GM18951 (cell line): ENCODE data around the gene BRSK2.

Experiments used
- POLR2A ChIP-seq: IDR thresholded peaks from 4 replicates; pipeline ENCODE4 v1.6.1; 2011; ENCODE audit warnings: mild to moderate bottlenecking; ENCODE audit not compliant: insufficient read length, insufficient read depth; ENCODE audit errors: extremely low read depth
- in situ Hi-C: fragments of 300-500 bp; cut with MboI; formaldehyde crosslinking; loops from one replicate; pipeline ENCODE4 v1.12.0; 2022; ENCODE audit warnings: low sequenced_read_pairs, mixed read lengths, inconsistent platforms; ENCODE audit not compliant: unreplicated experiment

Gene BRSK2

GRCh38 chr11:1487851-1488574 lies 98.3 kb downstream of the BRSK2 start:
- in situ Hi-C loops: no loop called here
- TF ChIP-seq POLR2A: no peak

DNA sequence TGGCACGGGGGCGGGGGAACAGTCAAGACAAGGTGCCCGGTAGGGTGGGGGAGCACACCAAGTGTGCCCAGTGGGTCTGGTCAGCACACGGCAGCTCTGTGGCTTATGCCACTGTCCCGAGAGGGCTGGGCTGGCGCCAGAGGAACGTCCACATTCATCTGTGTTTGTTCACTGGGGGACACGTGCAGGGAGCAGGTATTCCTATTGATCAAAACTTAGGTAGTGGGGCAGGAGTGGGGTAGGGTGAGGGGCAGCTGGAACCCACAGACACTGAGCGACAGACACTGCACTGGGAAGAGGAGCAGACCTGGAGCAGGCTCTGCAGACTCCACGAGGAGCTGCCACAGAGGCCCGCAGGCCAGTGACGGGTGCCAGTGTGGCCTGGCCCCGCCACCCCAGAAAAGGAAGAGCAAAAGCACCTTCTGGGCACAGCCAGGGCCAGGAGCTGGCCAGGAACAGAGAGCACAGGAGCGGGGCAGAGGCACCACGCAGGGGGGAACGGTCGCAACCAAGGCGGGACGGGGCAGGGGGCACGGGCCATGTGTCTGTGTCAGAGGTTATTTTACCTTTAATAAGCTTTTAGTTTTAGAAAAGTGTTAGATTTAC lies 98.9 kb downstream of the BRSK2 start:
- in situ Hi-C loops: no loop called here
- no peak for TF ChIP-seq POLR2A

GRCh38 chr11:1490651-1491050 lies 100.9 kb downstream of the BRSK2 start:
- in situ Hi-C loops: no loop called here
- TF ChIP-seq POLR2A: no peak

DNA sequence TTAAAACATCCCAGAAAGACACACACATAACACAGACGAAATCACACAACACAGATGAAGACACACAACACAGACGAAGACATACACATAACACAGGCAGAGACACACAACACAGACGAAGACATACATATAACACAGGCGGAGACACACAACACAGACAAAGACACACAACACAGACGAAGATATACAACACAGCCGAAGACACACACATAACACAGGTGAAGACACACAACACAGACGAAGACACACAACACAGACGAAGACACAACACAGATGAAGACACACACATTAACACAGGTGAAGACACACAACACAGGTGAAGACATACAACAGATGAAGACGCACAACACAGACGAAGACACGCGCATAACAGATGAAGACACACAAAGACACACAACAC lies 101.6 kb downstream of the BRSK2 start:
- in situ Hi-C loops: no loop called here
- TF ChIP-seq POLR2A: no peak

DNA sequence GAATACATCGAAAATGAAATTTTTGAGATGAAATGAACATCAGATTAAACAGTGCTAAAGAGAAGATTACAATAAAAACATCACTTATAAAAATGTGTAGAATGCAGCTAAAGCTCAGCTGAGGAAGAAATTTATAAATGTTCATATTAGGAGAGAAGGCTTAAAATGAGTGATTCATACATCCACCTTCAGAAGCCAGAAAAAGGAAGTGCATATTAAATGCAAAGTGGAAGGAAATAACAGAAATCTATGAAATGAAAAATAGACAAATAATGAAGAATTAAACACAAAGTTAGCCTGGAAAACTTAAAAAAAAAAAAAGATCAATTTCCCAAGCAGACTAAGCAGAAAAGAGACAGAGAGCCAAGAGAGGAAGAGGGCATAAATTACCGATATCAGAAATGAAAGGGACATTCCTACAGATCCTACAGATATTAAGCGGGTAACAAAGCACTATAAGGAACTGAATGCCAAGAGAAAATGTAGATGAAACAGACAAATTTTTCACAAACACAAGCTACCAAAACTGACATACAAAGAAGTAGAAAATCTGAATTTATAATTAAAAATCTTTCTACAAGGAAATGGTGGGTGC lies 104.0 kb downstream of the BRSK2 start:
- in situ Hi-C loops: no loop called here
- no peak for TF ChIP-seq POLR2A

DNA sequence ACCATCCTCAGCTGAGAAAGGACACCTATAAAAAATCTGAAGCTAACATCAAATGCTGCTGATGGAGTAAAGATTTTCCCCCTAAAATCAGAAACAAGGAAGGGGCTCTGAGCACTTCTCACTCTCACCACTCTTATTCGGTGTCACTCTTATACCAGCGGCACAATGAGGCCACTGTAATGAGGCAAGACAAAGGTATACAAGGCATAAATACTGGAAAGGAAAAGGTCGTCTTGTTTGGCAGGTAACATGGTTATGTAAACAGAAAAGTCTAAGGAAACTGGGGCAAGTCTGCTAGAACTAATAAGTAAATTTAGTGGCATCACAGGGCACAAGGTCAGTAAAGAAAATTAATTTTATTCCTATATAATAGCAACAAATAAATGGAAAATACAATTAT lies 104.9 kb downstream of the BRSK2 start:
- in situ Hi-C loops: no loop called here
- no peak for TF ChIP-seq POLR2A

GRCh38 chr11:1496091-1496760 lies 106.5 kb downstream of the BRSK2 start:
- in situ Hi-C loops: no loop called here
- TF ChIP-seq POLR2A: no peak

- in situ Hi-C loops: no loop called here
- TF ChIP-seq POLR2A: no peak
Observed at GRCh38 chr11:1496761-1497095, 107.0 kb downstream of the BRSK2 start.

GRCh38 chr11:1497600-1497999 lies 107.9 kb downstream of the BRSK2 start:
- no peak for TF ChIP-seq POLR2A
- in situ Hi-C loops: no loop called here

DNA sequence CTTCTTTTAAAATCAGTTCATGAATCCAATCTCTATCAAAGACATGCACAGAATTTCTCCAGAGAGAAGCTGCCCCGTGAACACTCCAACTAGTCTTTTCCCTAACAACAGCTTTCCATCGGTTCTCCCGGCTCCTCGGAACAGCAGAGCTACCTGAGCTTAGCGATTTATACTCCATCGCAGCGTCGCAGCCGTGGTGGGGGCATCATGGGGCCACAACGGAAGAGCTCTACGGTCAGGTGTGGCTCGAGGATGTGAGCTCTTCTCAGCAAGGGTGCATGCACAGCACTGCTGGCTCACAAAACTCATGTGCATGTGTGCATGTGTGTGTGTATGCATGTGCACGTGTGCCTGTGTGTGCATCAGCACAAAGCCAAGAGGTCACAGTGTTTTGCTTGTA lies 108.5 kb downstream of the BRSK2 start:
- TF ChIP-seq POLR2A: no peak
- in situ Hi-C loops: no loop called here

GRCh38 chr11:1499261-1499890 lies 109.6 kb downstream of the BRSK2 start:
- in situ Hi-C loops: no loop called here
- TF ChIP-seq POLR2A: no peak

- in situ Hi-C loops: no loop called here
- TF ChIP-seq POLR2A: no peak
Observed at GRCh38 chr11:1499899-1500298, 110.2 kb downstream of the BRSK2 start.
